Endothelial cell of umbilical vein (primary cell): ENCODE results near the gene C16orf95. TPM values are rescaled to one million over a fixed set of nuclear protein-coding genes. Genes with fewer than 3 reads are reported as not detected.

Experiments used
- BruUV-seq: library from RNA; stranded (reverse); fragments of 400-500 nt; replicated peaks from 2 replicates; lab custom pipeline; 2021; lab: Mats Ljungman, UMichigan
- CTCF ChIA-PET: fragments of 300-600, 350-600 bp; sonication (Branson Sonifier 250); formaldehyde crosslinking; loops from one replicate; lab custom pipeline; 2021; ENCODE audit warnings: antibody characterized with exemption, inconsistent platforms; lab: Charles Lee
- POLR2A ChIA-PET: fragments of 300-600, 350-600 bp; sonication (Branson Sonifier 250); formaldehyde crosslinking; loops from one replicate; lab custom pipeline; 2021; ENCODE audit warnings: antibody characterized with exemption, inconsistent platforms; lab: Charles Lee
- DNase-seq: peaks from one replicate; pipeline ENCODE4 v3.0.0-alpha.2; 2011; ENCODE audit warnings: low read depth, low spot score
- FAIRE-seq: peaks from 2 replicates; lab custom pipeline; 2011; peaks lifted over from hg19 to GRCh38; lab: Jason Lieb, UNC
- H2AFZ ChIP-seq: 2 replicates; pipeline ENCODE4 v1.6.0; 2012; ENCODE audit warnings: low read depth, low read length, control low read depth, inconsistent platforms
- H3K27ac ChIP-seq: 2 replicates; pipeline ENCODE4 v1.5.1; 2011; ENCODE audit warnings: low read depth, mild to moderate bottlenecking, control low read depth, low read length, moderate library complexity; ENCODE audit not compliant: insufficient read depth
- H3K27me3 ChIP-seq, 2 experiments: 2 replicates each; pipeline versions ENCODE4 v1.6.0 to v1.6.1; 2011; ENCODE audit warnings: low read length in 2 of 2, mixed read lengths in 1 of 2; ENCODE audit not compliant: control insufficient read depth in 2 of 2, insufficient read depth in 2 of 2
- H3K36me3 ChIP-seq, 2 experiments: 2 replicates in 1 of 2; 3 replicates in 1 of 2; pipeline ENCODE4 v1.5.1; 2011; ENCODE audit warnings: low read length in 2 of 2, mild to moderate bottlenecking in 1 of 2, moderate library complexity in 1 of 2; ENCODE audit not compliant: control insufficient read depth in 2 of 2, insufficient read depth in 2 of 2; ENCODE audit errors: extremely low read depth in 1 of 2
- H3K4me1 ChIP-seq: 3 replicates; pipeline ENCODE4 v1.5.1; 2011; ENCODE audit warnings: mild to moderate bottlenecking, low read length; ENCODE audit not compliant: control insufficient read depth, insufficient read depth; ENCODE audit errors: extremely low read depth
- H3K4me2 ChIP-seq: 2 replicates; pipeline ENCODE4 v1.6.1; 2011; ENCODE audit warnings: low read length, control low read depth, mixed read lengths; ENCODE audit not compliant: insufficient read depth
- H3K4me3 ChIP-seq, 3 experiments: fragments of 200-600 bp in 1 of 3; sonication (generic), shearing (Covaris generic) in 1 of 3; replicated peaks in 1 of 3; 2 replicates each; pipeline ENCODE4 v1.5.1; 2011 to 2016; ENCODE audit warnings: control low read depth in 3 of 3, low read length in 3 of 3, mild to moderate bottlenecking in 2 of 3, inconsistent platforms in 1 of 3, low read depth in 1 of 3, moderate library complexity in 1 of 3; ENCODE audit not compliant: insufficient read depth in 1 of 3
- H3K79me2 ChIP-seq: 2 replicates; pipeline ENCODE4 v1.6.0; 2012; ENCODE audit warnings: low read length, inconsistent platforms; ENCODE audit not compliant: control insufficient read depth, insufficient read depth
- H3K9ac ChIP-seq: replicated peaks from 2 replicates; pipeline ENCODE3; 2011; ENCODE audit warnings: low read length, control low read depth; ENCODE audit not compliant: insufficient read depth; ENCODE audit errors: extremely low read depth
- H3K9me1 ChIP-seq: replicated peaks from 3 replicates; pipeline ENCODE4 v1.6.0; 2011; ENCODE audit warnings: mild to moderate bottlenecking, low read length; ENCODE audit not compliant: control insufficient read depth, insufficient read depth; ENCODE audit errors: extremely low read depth
- H3K9me3 ChIP-seq: replicated peaks from 2 replicates; pipeline ENCODE4 v1.5.1; 2012; ENCODE audit warnings: low read length, inconsistent platforms; ENCODE audit not compliant: control insufficient read depth, insufficient read depth
- H4K20me1 ChIP-seq: replicated peaks from 2 replicates; pipeline ENCODE3; 2011; ENCODE audit warnings: mild to moderate bottlenecking, low read length; ENCODE audit not compliant: control insufficient read depth, insufficient read depth; ENCODE audit errors: extremely low read depth
- CTCF ChIP-seq, 2 donors: IDR thresholded peaks; 1 replicate in 1 of 2; 2 replicates in 1 of 2; pipeline ENCODE4 v1.5.1; 2011; ENCODE audit warnings: low read length in 2 of 2, mild to moderate bottlenecking in 2 of 2, moderate library complexity in 2 of 2, control low read depth in 1 of 2, inconsistent platforms in 1 of 2, low read depth in 1 of 2; ENCODE audit not compliant: insufficient read depth in 1 of 2; ENCODE audit errors: extremely low read depth in 1 of 2
- EZH2 ChIP-seq: IDR thresholded peaks from 2 replicates; pipeline ENCODE4 v1.6.1; 2012; ENCODE audit warnings: borderline replicate concordance, low read depth, mild to moderate bottlenecking, moderate library complexity, low read length, inconsistent platforms; ENCODE audit not compliant: severe bottlenecking
- FOS ChIP-seq: IDR thresholded peaks from 2 replicates; pipeline ENCODE4 v1.6.1; 2011; ENCODE audit warnings: mild to moderate bottlenecking, low read length, moderate library complexity, borderline replicate concordance; ENCODE audit not compliant: insufficient read depth
- GATA2 ChIP-seq: IDR thresholded peaks from 2 replicates; pipeline ENCODE4 v1.7.0; 2011; ENCODE audit warnings: low read depth, mild to moderate bottlenecking, moderate library complexity, mixed read lengths, low read length; ENCODE audit not compliant: insufficient read length, insufficient read depth
- JUN ChIP-seq: IDR thresholded peaks from 2 replicates; pipeline ENCODE4 v1.6.1; 2011; ENCODE audit warnings: borderline replicate concordance, low read depth; ENCODE audit not compliant: insufficient read length, insufficient read depth
- MAX ChIP-seq: IDR thresholded peaks from 2 replicates; pipeline ENCODE4 v1.6.1; 2011; ENCODE audit not compliant: insufficient read depth, insufficient read length
- MYC ChIP-seq: IDR thresholded peaks from one replicate; pipeline ENCODE4 v1.6.1; 2011; ENCODE audit warnings: mild to moderate bottlenecking, low read depth, low read length
- POLR2A ChIP-seq: IDR thresholded peaks from 2 replicates; pipeline ENCODE4 v1.6.1; 2012; ENCODE audit warnings: low read depth, mild to moderate bottlenecking, control low read depth, low read length
- POLR2AphosphoS5 ChIP-seq: IDR thresholded peaks from 2 replicates; pipeline ENCODE4 v1.6.1; 2012; ENCODE audit warnings: low read depth, mild to moderate bottlenecking, control low read depth, low read length, moderate library complexity; ENCODE audit not compliant: insufficient read depth
- dilution Hi-C: fragments of 300-500 bp; cut with MboI; formaldehyde crosslinking; loops from one replicate; pipeline ENCODE4 v1.15.0; 2019; ENCODE audit warnings: low sequenced_read_pairs; ENCODE audit not compliant: extremely low pct_ligation_motif_present
- intact Hi-C: fragments of 100-400 bp; cut with micrococcal nuclease; formaldehyde crosslinking; loops from one replicate; pipeline ENCODE4 v1.10.0; 2022
- polyA plus RNA-seq, 4 experiments: library from polyadenylated mRNA; depleted of rRNA in 3 of 4; stranded (reverse) in 3 of 4; unstranded in 1 of 4; fragments of >200 nt; gene quantifications; 2 replicates each; pipeline versions ENCODE4 v1.2.1 to v1.2.3, GENCODE V29; 2011 to 2012; ENCODE audit warnings: missing spikeins in 1 of 4
- total RNA-seq: library from RNA; stranded (reverse); gene quantifications from 2 replicates; pipeline ENCODE4 v1.2.3, GENCODE V29; 2021

The C16orf95 gene
- total and polyA plus RNA-seq, 2 donors (not counting 3 experiments of a cell fraction or from before 2014, with no cell fraction given) = 4.0 to 6.6 TPM

DNA sequence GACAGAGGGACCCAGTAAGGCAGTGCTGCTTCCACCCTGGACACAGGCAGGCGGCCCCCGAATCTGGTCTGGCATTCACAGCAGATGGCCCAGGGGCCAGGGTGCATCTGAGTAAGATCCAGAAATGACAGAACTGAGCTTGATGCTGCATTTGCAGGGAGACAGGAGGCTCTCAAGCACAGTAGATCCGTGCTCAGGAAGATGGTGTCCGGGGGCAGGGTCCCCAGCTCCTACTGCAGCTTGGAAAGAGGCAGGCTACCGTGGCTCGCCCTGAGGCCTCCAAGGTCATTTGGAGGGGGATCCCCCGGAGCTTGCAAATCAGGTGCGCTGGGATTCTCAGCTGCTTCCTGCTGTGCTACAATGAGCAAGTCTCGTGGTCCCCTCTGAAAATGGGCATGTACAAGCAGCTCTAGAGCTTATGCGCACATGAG is 2.2 kb downstream of the C16orf95 start:
- no peak for FAIRE-seq
- CTCF ChIA-PET = interaction anchor here (1.2 to 1.5 kb wide), 3 partner anchors 11 to 68 kb away, joined by 3 to 6 read pairs (median 5); partner anchors contain the start of gene FBXO31
- BruUV-seq = no TSS peak

More for the DNA sequence above, 2.2 kb downstream of the C16orf95 start:
- no peak for DNase-seq
- Histone ChIP-seq H3K4me1 (peaks cover 7% of the 10 kb centered on the region), H3K9me1 (no peaks in the 10 kb centered on the region), H3K27me3 (no peaks in the 10 kb centered on the region), H2AFZ (no peak overlapping the region), H3K36me3 (no peaks in the 10 kb centered on the region), H3K9me3 (no peaks in the 10 kb centered on the region), H3K4me2 (no peak overlapping the region), H3K27ac (no peak overlapping the region), H3K79me2 (peaks cover 11% of the 10 kb centered on the region), H4K20me1 (no peaks in the 10 kb centered on the region), H3K4me3 (no peak overlapping the region), H3K9ac (no peak overlapping the region)
- intact Hi-C loops (loop anchor here (5.0 kb wide), 2 partner anchors 322 to 928 kb away; no protein-coding TSS in a partner anchor), dilution Hi-C loops (no loop called here)
- TF ChIP-seq MAX (no peak), MYC (no peak), POLR2A (no peak), GATA2 (no peak), POLR2AphosphoS5 (no peak), FOS (no peak), JUN (no peak), EZH2 (no peak), CTCF (IDR thresholded peaks at IDR 0.05; ENCODE audit: extremely low read depth in 1 of 2, insufficient read depth in 1 of 2, low read depth in 1 of 2, low read length in 2 of 2) (no peak)
- POLR2A ChIA-PET = no interaction called here
